GM18861 (cell line): ENCODE results near the gene RTN1.

Experiments used
- ATAC-seq: cut with Tn5 transposase; IDR thresholded peaks from one replicate; pipeline ENCODE4 v1.9.1; 2021; ENCODE audit not compliant: unreplicated experiment

Gene RTN1

DNA sequence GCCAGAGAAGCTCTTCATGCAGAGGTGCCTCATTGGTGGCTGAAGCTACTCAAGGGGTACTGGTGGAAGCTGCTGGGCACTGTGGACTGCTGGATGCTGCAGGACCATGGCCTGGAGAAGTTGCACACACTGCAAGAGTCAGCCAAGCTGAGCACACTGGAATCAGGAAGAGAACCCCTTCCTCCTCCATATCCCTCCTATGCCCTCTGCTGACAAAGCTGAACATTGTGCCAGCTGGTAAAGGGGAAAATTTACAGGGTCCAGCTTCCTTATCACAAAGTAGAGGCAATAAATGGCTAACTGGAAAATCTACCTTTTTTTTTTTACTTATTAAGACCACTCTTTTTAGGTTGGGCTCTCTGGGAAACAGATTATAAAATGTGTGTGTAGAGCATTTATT lies 300.5 kb downstream of the RTN1 start:
- ATAC-seq: no peak

- ATAC-seq: no peak
These were observed 303.9 kb downstream of the RTN1 start for GRCh38 chr14:59566725-59567124.

- no peak for ATAC-seq
These were observed 304.3 kb downstream of the RTN1 start for GRCh38 chr14:59566296-59566695.

- ATAC-seq: no peak
These were observed 305.5 kb downstream of the RTN1 start for GRCh38 chr14:59565087-59565486.

- ATAC-seq: no peak
These were observed 306.2 kb downstream of the RTN1 start for GRCh38 chr14:59564366-59564765.

DNA sequence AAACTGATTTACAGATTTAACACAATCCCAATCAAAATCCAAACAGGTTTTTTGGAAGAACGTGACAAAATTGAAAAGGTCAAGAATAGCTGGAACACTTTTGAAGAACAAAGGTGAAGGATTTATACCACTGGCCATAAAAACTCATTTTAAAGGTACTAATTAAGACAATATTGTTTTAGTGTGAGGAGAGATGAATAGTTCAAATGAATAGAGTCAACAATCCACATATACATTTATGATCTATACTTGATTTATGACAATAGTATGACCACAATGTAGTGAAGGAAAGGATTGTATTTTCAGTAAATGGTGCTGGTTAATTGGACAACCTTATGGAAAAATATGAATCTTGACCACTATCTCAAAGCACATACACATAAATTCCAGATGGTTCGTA lies 323.3 kb downstream of the RTN1 start:
- ATAC-seq: no peak
